Nephron progenitor cell (in vitro differentiated cells): ENCODE measurements around the gene SIRT4.

Source experiments
- DNase-seq: peaks from one replicate; pipeline ENCODE4 v3.0.0; 2021
- H3K27ac Mint-ChIP-seq: 2 replicates; pipeline ENCODE4 v1.8.0; 2021; ENCODE audit warnings: mild to moderate bottlenecking, moderate library complexity, mixed read lengths
- H3K27me3 Mint-ChIP-seq: 2 replicates; pipeline ENCODE4 v1.8.0; 2021; ENCODE audit warnings: mild to moderate bottlenecking, low read depth, mixed read lengths; ENCODE audit not compliant: poor library complexity
- H3K36me3 Mint-ChIP-seq: 2 replicates; pipeline ENCODE4 v1.8.0; 2021; ENCODE audit warnings: low read depth, mixed read lengths
- H3K4me1 Mint-ChIP-seq: 2 replicates; pipeline ENCODE4 v1.8.0; 2021; ENCODE audit warnings: mixed read lengths
- H3K4me3 Mint-ChIP-seq: 2 replicates; pipeline ENCODE4 v1.8.0; 2021; ENCODE audit warnings: mild to moderate bottlenecking, moderate library complexity, mixed read lengths
- H3K9me3 Mint-ChIP-seq: 2 replicates; pipeline ENCODE4 v1.8.0; 2021; ENCODE audit warnings: mild to moderate bottlenecking, moderate library complexity, mixed read lengths
- TF ChIP-seq, protein P1 (sequence below): fragments of 200-600 bp; sonication (generic); IDR thresholded peaks from 2 replicates; pipeline ENCODE4 v1.5.0; 2021; ENCODE audit warnings: antibody characterized with exemption

Gene SIRT4

GRCh38 chr12:120353556-120354317, 51.6 kb downstream of the SIRT4 start:
- no peak for DNase-seq
- no peaks in the 10 kb centered on the region for H3K9me3 Mint-ChIP-seq
- peaks cover 25% of the 10 kb centered on the region for H3K4me1 Mint-ChIP-seq
- no peaks in the 10 kb centered on the region for H3K27me3 Mint-ChIP-seq
- H3K4me3 Mint-ChIP-seq, result no peak overlapping the region
- TF ChIP-seq, protein P1, sequence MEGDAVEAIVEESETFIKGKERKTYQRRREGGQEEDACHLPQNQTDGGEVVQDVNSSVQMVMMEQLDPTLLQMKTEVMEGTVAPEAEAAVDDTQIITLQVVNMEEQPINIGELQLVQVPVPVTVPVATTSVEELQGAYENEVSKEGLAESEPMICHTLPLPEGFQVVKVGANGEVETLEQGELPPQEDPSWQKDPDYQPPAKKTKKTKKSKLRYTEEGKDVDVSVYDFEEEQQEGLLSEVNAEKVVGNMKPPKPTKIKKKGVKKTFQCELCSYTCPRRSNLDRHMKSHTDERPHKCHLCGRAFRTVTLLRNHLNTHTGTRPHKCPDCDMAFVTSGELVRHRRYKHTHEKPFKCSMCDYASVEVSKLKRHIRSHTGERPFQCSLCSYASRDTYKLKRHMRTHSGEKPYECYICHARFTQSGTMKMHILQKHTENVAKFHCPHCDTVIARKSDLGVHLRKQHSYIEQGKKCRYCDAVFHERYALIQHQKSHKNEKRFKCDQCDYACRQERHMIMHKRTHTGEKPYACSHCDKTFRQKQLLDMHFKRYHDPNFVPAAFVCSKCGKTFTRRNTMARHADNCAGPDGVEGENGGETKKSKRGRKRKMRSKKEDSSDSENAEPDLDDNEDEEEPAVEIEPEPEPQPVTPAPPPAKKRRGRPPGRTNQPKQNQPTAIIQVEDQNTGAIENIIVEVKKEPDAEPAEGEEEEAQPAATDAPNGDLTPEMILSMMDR, result no peak
- H3K36me3 Mint-ChIP-seq, result peaks cover 79% of the 10 kb centered on the region
- peak overlapping the region; percentile 54 for H3K27ac Mint-ChIP-seq

- DNase-seq, result peak; percentile 83
- no peak overlapping the region for H3K4me3 Mint-ChIP-seq
- H3K27ac Mint-ChIP-seq, result peak overlapping the region; percentile 13
- TF ChIP-seq, protein P1, result peak; percentile 78
- H3K36me3 Mint-ChIP-seq, result peaks cover 70% of the 10 kb centered on the region
- peaks cover 52% of the 10 kb centered on the region for H3K4me1 Mint-ChIP-seq
- no peaks in the 10 kb centered on the region for H3K9me3 Mint-ChIP-seq
- H3K27me3 Mint-ChIP-seq, result no peaks in the 10 kb centered on the region
Observed at GRCh38 chr12:120356567-120357030, 54.5 kb downstream of the SIRT4 start.

- Mint-ChIP-seq H3K27me3 (no peaks in the 10 kb centered on the region), H3K36me3 (peaks cover 68% of the 10 kb centered on the region), H3K4me1 (peaks cover 54% of the 10 kb centered on the region), H3K27ac (no peak overlapping the region), H3K4me3 (no peak overlapping the region), H3K9me3 (no peaks in the 10 kb centered on the region)
- TF ChIP-seq, protein P1, result no peak
- DNase-seq, result no peak
Observed at GRCh38 chr12:120357104-120357503, 55.0 kb downstream of the SIRT4 start.

GRCh38 chr12:120358412-120359100, 56.4 kb downstream of the SIRT4 start:
- peak; percentile 39 for DNase-seq
- Mint-ChIP-seq H3K27ac (peak overlapping the region; percentile 86), H3K36me3 (peaks cover 64% of the 10 kb centered on the region), H3K4me3 (peak overlapping the region; percentile 49), H3K27me3 (no peaks in the 10 kb centered on the region), H3K9me3 (no peaks in the 10 kb centered on the region), H3K4me1 (peaks cover 69% of the 10 kb centered on the region)
- TF ChIP-seq, protein P1, result no peak

DNA sequence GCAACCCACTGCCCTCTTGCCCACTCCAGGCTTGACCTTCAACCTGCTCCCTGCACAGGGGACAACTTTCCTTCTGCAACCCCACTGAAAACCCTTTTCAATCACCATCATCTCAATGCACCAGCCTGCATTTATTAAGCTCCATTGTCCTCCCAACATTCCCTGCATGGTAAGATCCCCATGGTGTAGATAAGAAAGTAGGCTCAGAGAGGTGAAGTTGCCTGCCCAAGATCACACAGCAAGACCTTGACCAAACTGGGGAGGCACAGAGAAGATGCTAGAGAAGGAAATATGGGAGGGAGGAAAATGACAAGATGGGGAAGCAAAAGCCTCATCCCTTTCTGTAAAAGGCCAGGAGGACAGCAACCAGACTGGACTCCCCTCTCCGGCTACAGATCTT, 57.0 kb downstream of the SIRT4 start:
- H3K9me3 Mint-ChIP-seq, result no peaks in the 10 kb centered on the region
- H3K4me3 Mint-ChIP-seq, result peak overlapping the region; percentile 47
- H3K27me3 Mint-ChIP-seq, result no peaks in the 10 kb centered on the region
- H3K36me3 Mint-ChIP-seq, result peaks cover 62% of the 10 kb centered on the region
- TF ChIP-seq, protein P1, result no peak
- H3K27ac Mint-ChIP-seq, result peak overlapping the region; percentile 86
- H3K4me1 Mint-ChIP-seq, result peaks cover 75% of the 10 kb centered on the region
- no peak for DNase-seq
